Right renal cortex interstitium (tissue), 3 donors: ENCODE results near the gene NAA40. TPM values are rescaled to one million over a fixed set of nuclear protein-coding genes. Genes with fewer than 3 reads are reported as not detected.
A peak's percentile ranks its signal among the peaks of the same experiment; 100 is the strongest.
"Not testable (repeated sequence)": the region's sequence is repeated elsewhere in the genome, so short reads cannot be mapped to it uniquely, and the experiment has no call there.

Experiments
- DNase-seq, 3 donors: peaks; one replicate each; pipeline ENCODE4 v3.0.0-alpha.2; 2013; ENCODE audit warnings: low read depth in 3 of 3, low spot score in 2 of 3
- polyA plus RNA-seq, 3 donors: library from polyadenylated mRNA; unstranded; fragments of 120-200 nt; gene quantifications; one replicate each; pipeline ENCODE4 v1.2.1, GENCODE V29; 2013; ENCODE audit not compliant: insufficient read length in 3 of 3

Gene NAA40
- polyA plus RNA-seq, 3 donors: 26.5 to 32.0 (median 30.2) TPM

GRCh38 chr11:63937713-63938478, 906 bp upstream of the NAA40 start:
- no peak for DNase-seq

GRCh38 chr11:63939397-63939891, 642 bp downstream of the NAA40 start:
- no peak for DNase-seq

- DNase-seq: no peak
These were observed 2.0 kb downstream of the NAA40 start for GRCh38 chr11:63940786-63941185.

GRCh38 chr11:63941901-63942300, 3.1 kb downstream of the NAA40 start:
- no peak for DNase-seq

- no peak for DNase-seq
These were observed 4.0 kb downstream of the NAA40 start for GRCh38 chr11:63942803-63943202.

GRCh38 chr11:63944987-63945386, 6.2 kb downstream of the NAA40 start:
- no peak for DNase-seq

- DNase-seq: peak in 1 of 3 donors; percentile 67
These were observed 6.8 kb downstream of the NAA40 start for GRCh38 chr11:63945477-63946163.

- DNase-seq: no peak
These were observed 13.2 kb downstream of the NAA40 start for GRCh38 chr11:63951779-63952536.

GRCh38 chr11:63952570-63952969, 13.8 kb downstream of the NAA40 start:
- DNase-seq: no peak

- DNase-seq: no peak
These were observed 19.2 kb downstream of the NAA40 start for GRCh38 chr11:63958008-63958407.

- no peak for DNase-seq
These were observed 23.0 kb downstream of the NAA40 start for GRCh38 chr11:63961608-63962412.

- not testable (repeated sequence) for DNase-seq
These were observed 25.1 kb downstream of the NAA40 start for GRCh38 chr11:63963895-63964294.

GRCh38 chr11:63966444-63966843, 27.6 kb downstream of the NAA40 start:
- no peak for DNase-seq

GRCh38 chr11:63969461-63969860, 30.7 kb downstream of the NAA40 start:
- no peak for DNase-seq

GRCh38 chr11:63970902-63971301, 32.1 kb downstream of the NAA40 start:
- no peak for DNase-seq

- DNase-seq: not testable (repeated sequence)
These were observed 35.1 kb downstream of the NAA40 start for GRCh38 chr11:63973912-63974258.

GRCh38 chr11:63974259-63975143, 35.7 kb downstream of the NAA40 start, which contains the start of gene COX8A:
TSS of gene COX8A (plus strand) at chr11:63974620. CDS start at chr11:63974681, 61 bp downstream.
- peak; percentile 99 to 100 (median 99) for DNase-seq

GRCh38 chr11:63978551-63979239, 39.9 kb downstream of the NAA40 start:
- DNase-seq: no peak

GRCh38 chr11:63979426-63979825, 40.6 kb downstream of the NAA40 start:
- no peak for DNase-seq
